GM21360 (cell line): Measurements from ENCODE around the gene OR8B4.
"Not testable (repeated sequence)": the region's sequence is repeated elsewhere in the genome, so short reads cannot be mapped to it uniquely, and the experiment has no call there.

Experiments
- ATAC-seq: cut with Tn5 transposase; IDR thresholded peaks from one replicate; pipeline ENCODE4 v1.9.1; 2021; ENCODE audit warnings: mild to moderate bottlenecking, moderate library complexity; ENCODE audit not compliant: unreplicated experiment

OR8B4 gene, protein sequence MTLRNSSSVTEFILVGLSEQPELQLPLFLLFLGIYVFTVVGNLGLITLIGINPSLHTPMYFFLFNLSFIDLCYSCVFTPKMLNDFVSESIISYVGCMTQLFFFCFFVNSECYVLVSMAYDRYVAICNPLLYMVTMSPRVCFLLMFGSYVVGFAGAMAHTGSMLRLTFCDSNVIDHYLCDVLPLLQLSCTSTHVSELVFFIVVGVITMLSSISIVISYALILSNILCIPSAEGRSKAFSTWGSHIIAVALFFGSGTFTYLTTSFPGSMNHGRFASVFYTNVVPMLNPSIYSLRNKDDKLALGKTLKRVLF

DNA sequence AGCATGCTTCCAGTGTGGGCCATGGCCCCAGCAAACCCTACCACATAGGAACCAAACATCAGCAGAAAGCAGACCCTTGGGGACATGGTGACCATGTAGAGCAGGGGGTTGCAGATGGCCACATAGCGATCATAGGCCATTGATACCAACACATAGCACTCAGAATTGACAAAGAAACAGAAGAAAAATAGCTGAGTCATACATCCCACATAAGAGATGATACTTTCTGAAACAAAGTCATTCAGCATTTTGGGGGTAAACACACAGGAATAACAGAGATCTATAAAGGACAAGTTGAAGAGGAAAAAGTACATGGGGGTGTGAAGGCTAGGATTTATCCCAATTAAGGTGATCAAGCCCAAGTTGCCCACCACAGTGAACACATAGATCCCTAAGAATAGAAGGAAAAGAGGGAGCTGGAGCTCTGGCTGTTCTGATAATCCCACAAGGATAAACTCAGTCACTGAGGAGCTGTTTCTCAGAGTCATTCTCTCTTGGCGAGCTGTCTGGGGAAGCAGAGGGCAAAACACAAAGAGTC lies at the start of gene OR8B4:
Gene OR8B4, minus strand, starts transcription at position 488 of the 538 bp plus-strand sequence. Its CDS starts 0 bp downstream, at position 488.
- ATAC-seq: no peak

DNA sequence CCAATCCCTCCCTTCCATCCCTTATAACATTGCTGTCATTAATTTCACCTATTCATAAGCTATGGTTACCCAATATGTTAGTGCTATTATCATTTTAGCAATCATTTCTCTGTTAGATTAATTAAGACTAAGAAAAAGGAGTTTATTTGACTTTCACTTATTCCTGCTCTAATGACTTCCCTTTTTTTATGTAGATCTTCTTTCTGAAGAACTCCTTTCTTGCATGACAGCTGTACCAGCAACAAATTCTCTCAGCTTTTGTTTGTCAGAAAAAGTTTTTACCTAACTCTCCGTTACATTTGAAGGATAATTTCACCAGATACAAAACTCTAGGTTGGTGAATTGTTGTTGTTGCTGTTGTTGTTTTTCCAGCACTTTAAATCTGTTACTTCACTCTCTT lies 49.4 kb upstream of the OR8B4 start:
- ATAC-seq: no peak

- no peak for ATAC-seq
Observed at GRCh38 chr11:124473476-124473875, 48.8 kb upstream of the OR8B4 start.

DNA sequence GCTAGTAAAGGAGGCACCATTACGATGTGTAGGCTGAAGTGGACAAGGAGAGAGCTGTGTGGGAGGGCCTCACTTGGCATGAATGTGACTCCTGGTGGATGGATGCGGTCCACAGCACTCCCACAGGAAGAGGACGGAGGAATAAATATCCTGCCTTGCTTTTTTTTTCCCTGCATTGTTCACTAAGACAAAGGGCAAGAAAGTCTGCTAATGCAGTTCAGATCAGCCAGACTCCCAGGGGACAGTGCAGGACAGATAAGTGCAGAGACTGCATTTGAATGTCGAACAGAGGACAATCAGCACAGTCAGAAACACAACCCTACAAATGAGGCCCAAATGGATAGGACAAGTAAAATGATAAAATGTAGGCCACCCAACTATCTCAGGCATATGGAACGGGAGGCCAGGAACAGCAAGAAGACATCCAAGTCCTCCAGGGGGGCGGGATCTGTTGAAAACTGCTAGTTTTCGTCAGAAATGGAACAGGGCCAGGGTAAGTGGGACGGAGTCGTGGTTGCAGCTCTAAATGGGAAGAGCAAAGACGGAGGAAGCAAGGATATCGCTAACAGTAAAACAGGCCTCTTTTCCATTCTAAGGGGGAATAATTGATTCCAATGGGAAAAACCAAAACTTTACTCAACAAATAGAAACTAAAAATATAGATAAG lies 46.0 kb upstream of the OR8B4 start:
- ATAC-seq: no peak

- no peak for ATAC-seq
Observed at GRCh38 chr11:124467381-124467927, 42.8 kb upstream of the OR8B4 start.

GRCh38 chr11:124465368-124465767 lies 40.7 kb upstream of the OR8B4 start:
- ATAC-seq: no peak

DNA sequence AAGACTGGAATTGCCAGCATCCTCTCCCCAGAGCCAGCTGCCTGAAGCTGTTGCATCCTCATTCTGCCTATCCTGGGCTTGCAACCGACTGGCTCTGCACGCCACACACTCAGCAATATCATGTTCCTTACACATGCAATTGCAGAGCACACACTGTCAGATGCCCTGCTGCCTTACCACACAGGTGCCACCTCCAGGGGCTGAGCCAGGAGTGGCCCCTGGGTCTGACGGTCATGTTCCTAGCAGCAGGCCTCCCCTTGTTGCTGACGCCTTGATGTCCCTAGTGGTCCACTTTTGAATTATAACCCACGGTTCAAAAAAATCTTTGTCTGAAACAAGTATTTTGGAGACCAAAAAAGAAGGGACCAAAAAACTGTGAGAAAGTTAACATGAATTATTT lies 39.3 kb upstream of the OR8B4 start:
- ATAC-seq: no peak

- ATAC-seq: no peak
Observed at GRCh38 chr11:124463324-124463723, 38.7 kb upstream of the OR8B4 start.

DNA sequence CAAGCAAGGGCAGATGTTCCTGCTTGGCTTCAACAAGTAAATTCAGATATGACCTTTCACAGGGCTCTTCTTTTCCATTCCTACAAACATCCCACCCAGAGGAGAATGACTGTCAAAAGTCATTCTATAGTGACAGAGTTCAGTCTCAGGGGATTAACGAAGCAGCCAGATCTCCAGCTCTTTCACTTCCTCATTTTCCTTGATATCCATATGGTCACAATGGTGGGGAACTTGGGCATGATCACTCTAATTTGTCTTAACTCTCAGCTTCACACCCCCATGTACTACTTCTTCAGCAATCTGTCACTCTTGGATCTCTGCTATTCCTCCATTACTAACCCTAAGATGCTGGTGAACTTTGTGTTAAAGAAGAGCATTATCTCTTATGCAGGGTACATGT lies 35.8 kb upstream of the OR8B4 start:
- ATAC-seq: no peak

GRCh38 chr11:124459379-124459778 lies 34.7 kb upstream of the OR8B4 start:
- not testable (repeated sequence) for ATAC-seq

GRCh38 chr11:124454552-124454951 lies 29.9 kb upstream of the OR8B4 start:
- no peak for ATAC-seq

GRCh38 chr11:124446916-124447315 lies 22.2 kb upstream of the OR8B4 start:
- no peak for ATAC-seq

- no peak for ATAC-seq
Observed at GRCh38 chr11:124445646-124446150, 21.0 kb upstream of the OR8B4 start, which contains the start of gene OR8B8. OR8B8 (minus strand) TSS chr11:124445696; CDS start chr11:124441085, 4,611 bp downstream.

- no peak for ATAC-seq
Observed at GRCh38 chr11:124442847-124443246, 18.2 kb upstream of the OR8B4 start.

DNA sequence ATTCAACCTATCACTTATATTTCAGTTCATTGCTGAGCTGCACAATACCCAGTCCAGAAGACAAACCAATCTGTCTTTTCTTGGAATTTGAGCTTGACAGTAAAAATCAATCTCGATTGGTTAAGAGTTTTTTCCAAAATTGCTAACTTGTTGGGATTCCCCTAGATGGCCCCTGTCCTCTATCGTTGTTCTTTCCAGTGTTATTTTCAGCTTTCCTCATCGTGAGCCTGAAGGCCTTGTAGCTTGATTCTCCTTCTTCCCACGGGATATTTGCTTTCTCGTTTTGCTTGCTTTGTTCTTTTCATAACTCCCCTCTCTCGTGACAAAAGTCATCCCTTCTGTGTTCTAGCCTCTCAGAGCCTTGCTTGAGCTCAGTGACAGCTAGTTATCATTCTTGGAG lies 17.8 kb upstream of the OR8B4 start:
- no peak for ATAC-seq

DNA sequence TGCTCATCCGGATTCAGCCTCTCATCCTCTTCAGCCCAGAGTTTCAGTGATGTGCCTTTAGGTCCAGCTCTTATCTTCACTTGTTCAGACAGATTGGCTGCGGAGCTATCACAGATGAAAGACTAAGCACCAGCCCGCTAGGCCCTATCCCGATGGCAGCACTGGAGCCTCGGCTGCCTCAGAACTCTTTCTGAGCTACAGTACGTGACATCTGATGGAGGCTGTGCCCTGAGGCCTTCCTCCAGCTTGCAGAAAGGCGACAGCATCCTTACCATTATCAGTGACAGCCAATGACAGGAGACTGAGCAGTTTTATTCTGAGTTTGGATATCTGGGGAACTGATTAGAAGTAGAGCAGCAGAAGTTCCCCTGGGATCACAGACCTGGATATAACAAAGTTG lies 16.8 kb upstream of the OR8B4 start:
- no peak for ATAC-seq

- no peak for ATAC-seq
Observed at GRCh38 chr11:124441081-124441480, 16.4 kb upstream of the OR8B4 start.

DNA sequence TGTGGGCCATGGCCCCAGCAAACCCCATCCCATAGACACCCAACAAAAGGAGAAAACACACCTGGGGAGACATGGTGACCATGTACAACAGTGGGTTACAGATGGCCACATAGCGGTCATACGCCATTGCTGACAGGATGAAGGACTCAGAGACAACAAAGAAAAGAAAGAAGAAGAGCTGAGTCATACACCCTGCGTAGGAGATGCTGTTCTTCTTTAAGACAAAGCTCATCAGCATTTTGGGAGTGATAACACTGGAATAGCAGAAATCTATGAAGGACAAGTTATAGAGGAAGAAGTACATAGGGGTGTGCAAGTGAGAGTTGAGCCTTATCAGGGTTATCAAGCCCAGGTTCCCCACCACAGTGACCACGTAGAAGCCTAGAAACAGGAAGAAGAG lies 15.9 kb upstream of the OR8B4 start:
- no peak for ATAC-seq

DNA sequence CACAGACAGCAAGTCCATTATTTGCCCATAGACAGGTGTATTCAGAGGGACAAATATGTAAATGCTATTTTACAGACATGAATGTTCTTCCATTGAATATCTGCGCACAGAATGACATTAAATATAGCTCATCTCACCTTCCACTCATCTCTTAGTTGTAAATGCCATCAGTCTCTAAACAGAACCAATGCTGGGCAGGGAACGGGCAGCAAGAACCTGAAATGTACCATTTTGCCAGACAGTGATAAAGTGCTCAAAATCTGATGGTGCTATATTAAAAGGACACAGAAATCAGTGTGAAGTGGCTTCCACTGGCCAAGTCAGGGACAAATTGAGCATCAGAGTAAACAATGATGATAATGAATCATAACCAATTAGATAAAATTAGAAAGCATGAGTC lies 10.0 kb upstream of the OR8B4 start:
- ATAC-seq: no peak

GRCh38 chr11:124429599-124429998 lies 4.9 kb upstream of the OR8B4 start:
- no peak for ATAC-seq

DNA sequence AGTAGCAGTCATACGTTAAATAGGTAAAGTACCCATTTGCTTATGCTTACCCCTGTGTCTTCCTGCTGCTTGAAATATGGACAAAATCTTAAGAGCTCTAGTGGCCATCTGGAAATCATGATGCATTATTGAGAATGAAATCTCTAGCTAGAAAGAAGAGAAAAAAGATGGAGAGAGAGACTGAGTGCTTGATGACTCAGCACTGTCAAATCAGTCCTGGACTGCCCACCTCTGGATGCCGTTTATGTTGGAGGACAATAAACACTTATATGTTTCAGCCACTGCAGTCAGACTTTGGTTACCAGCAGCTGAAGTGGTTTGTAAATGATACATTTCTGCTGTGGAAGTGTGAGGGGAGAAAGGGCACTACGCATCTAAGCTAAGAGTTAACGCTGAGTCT lies 3.6 kb downstream of the OR8B4 start:
- no peak for ATAC-seq
